ENCODE data around the gene C12orf43.
A peak's percentile ranks its signal among the peaks of the same experiment; 100 is the strongest.

C12orf43 gene

GRCh38 chr12:120988658-120989057 is 27.6 kb downstream of the C12orf43 start:
- no peak overlapping the region for H2BK120ac ChIP-seq (ENCODE audit: insufficient read depth, low read length, poor library complexity)
- H2BK12ac ChIP-seq (ENCODE audit: low read length): no peak overlapping the region
- H4K91ac ChIP-seq (ENCODE audit: low read depth, low read length): no peak overlapping the region
- H3K4me3 ChIP-seq (ENCODE audit: low read depth, low read length): no peak overlapping the region
- H3K9ac ChIP-seq (ENCODE audit: low read length): peak overlapping the region; percentile 9
- H3K4me1 ChIP-seq (ENCODE audit: control insufficient read depth in 1 of 2, insufficient read depth in 2 of 2, low read length in 2 of 2): no peaks in the 10 kb centered on the region
- no CpG with 5 or more reads among the region's 17 CpGs for whole genome bisulfite sequencing (ENCODE audit: extremely low coverage, insufficient coverage, insufficient read length)
- H3K27me3 ChIP-seq (ENCODE audit: insufficient read depth, low read length): no peaks in the 10 kb centered on the region
- H3K23ac ChIP-seq (ENCODE audit: low read length): no peak overlapping the region
- no peak overlapping the region for H4K12ac ChIP-seq (ENCODE audit: low read depth, low read length)
- no peak overlapping the region for H3K4ac ChIP-seq (ENCODE audit: low read depth, low read length)
- no peak for DNase-seq
- no peak overlapping the region for H3K27ac ChIP-seq (ENCODE audit: low read depth, low read length)
- H3K79me2 ChIP-seq (ENCODE audit: control insufficient read depth, insufficient read depth, low read length, poor library complexity): no peaks in the 10 kb centered on the region
- no peaks in the 10 kb centered on the region for H3K79me1 ChIP-seq (ENCODE audit: low read length)
- H3K36me3 ChIP-seq (ENCODE audit: control insufficient read depth in 1 of 2, insufficient read depth in 2 of 2, low read length in 2 of 2): no peaks in the 10 kb centered on the region
- H3K18ac ChIP-seq (ENCODE audit: low read length): no peak overlapping the region
- no peak overlapping the region for H4K8ac ChIP-seq (ENCODE audit: low read depth, low read length)
- H2AFZ ChIP-seq (ENCODE audit: insufficient read depth, low read length, poor library complexity): no peak overlapping the region
- H3K14ac ChIP-seq (ENCODE audit: low read length): no peak overlapping the region
- H2AK5ac ChIP-seq (ENCODE audit: low read length): no peak overlapping the region
- H3K4me2 ChIP-seq (ENCODE audit: low read length): no peak overlapping the region
- H2BK5ac ChIP-seq (ENCODE audit: low read depth, low read length, poor library complexity): no peak overlapping the region
- peaks cover 7% of the 10 kb centered on the region for H3K9me3 ChIP-seq (ENCODE audit: insufficient read depth, low read depth, low read length)

GRCh38 chr12:120988234-120988633 is 28.1 kb downstream of the C12orf43 start:
- no peak overlapping the region for H3K4me3 ChIP-seq (ENCODE audit: low read depth, low read length)

GRCh38 chr12:120984351-120984898 is 31.9 kb downstream of the C12orf43 start:
- H2AK5ac ChIP-seq (ENCODE audit: low read length): no peak overlapping the region
- H3K18ac ChIP-seq (ENCODE audit: low read length): no peak overlapping the region
- no peak overlapping the region for H3K27ac ChIP-seq (ENCODE audit: low read depth, low read length)
- H3K4me3 ChIP-seq (ENCODE audit: low read depth, low read length): no peak overlapping the region
- H4K12ac ChIP-seq (ENCODE audit: low read depth, low read length): no peak overlapping the region
- no peaks in the 10 kb centered on the region for H3K36me3 ChIP-seq (ENCODE audit: control insufficient read depth in 1 of 2, insufficient read depth in 2 of 2, low read length in 2 of 2)
- no peak overlapping the region for H2BK5ac ChIP-seq (ENCODE audit: low read depth, low read length, poor library complexity)
- no peaks in the 10 kb centered on the region for H3K79me2 ChIP-seq (ENCODE audit: control insufficient read depth, insufficient read depth, low read length, poor library complexity)
- no peak overlapping the region for H3K9ac ChIP-seq (ENCODE audit: low read length)
- no peak overlapping the region for H3K23ac ChIP-seq (ENCODE audit: low read length)
- H3K4me1 ChIP-seq (ENCODE audit: control insufficient read depth in 1 of 2, insufficient read depth in 2 of 2, low read length in 2 of 2): no peaks in the 10 kb centered on the region
- no peak overlapping the region for H2BK120ac ChIP-seq (ENCODE audit: insufficient read depth, low read length, poor library complexity)
- H4K8ac ChIP-seq (ENCODE audit: low read depth, low read length): no peak overlapping the region
- no peaks in the 10 kb centered on the region for H3K79me1 ChIP-seq (ENCODE audit: low read length)
- H3K4me2 ChIP-seq (ENCODE audit: low read length): no peak overlapping the region
- no peak overlapping the region for H3K14ac ChIP-seq (ENCODE audit: low read length)
- H3K4ac ChIP-seq (ENCODE audit: low read depth, low read length): no peak overlapping the region
- no peak overlapping the region for H2BK12ac ChIP-seq (ENCODE audit: low read length)
- WGBS (ENCODE audit: extremely low coverage, insufficient coverage, insufficient read length): no CpG with 5 or more reads among the region's 3 CpGs
- H4K91ac ChIP-seq (ENCODE audit: low read depth, low read length): no peak overlapping the region
- no peaks in the 10 kb centered on the region for H3K27me3 ChIP-seq (ENCODE audit: insufficient read depth, low read length)
- no peak overlapping the region for H2AFZ ChIP-seq (ENCODE audit: insufficient read depth, low read length, poor library complexity)
- H3K9me3 ChIP-seq (ENCODE audit: insufficient read depth, low read depth, low read length): peaks cover 7% of the 10 kb centered on the region
- DNase-seq: no peak

More at GRCh38 chr12:120988234-120988633, 28.1 kb downstream of the C12orf43 start:
- no peak for DNase-seq
- no peaks in the 10 kb centered on the region for H3K36me3 ChIP-seq (ENCODE audit: control insufficient read depth in 1 of 2, insufficient read depth in 2 of 2, low read length in 2 of 2)
- no peak overlapping the region for H3K4ac ChIP-seq (ENCODE audit: low read depth, low read length)
- peak overlapping the region; percentile 9 for H3K9ac ChIP-seq (ENCODE audit: low read length)
- no peak overlapping the region for H2BK12ac ChIP-seq (ENCODE audit: low read length)
- H4K12ac ChIP-seq (ENCODE audit: low read depth, low read length): no peak overlapping the region
- H3K14ac ChIP-seq (ENCODE audit: low read length): no peak overlapping the region
- H4K91ac ChIP-seq (ENCODE audit: low read depth, low read length): no peak overlapping the region
- H3K79me1 ChIP-seq (ENCODE audit: low read length): no peaks in the 10 kb centered on the region
- peaks cover 6% of the 10 kb centered on the region for H3K9me3 ChIP-seq (ENCODE audit: insufficient read depth, low read depth, low read length)
- H3K18ac ChIP-seq (ENCODE audit: low read length): no peak overlapping the region
- H2AFZ ChIP-seq (ENCODE audit: insufficient read depth, low read length, poor library complexity): no peak overlapping the region
- no peaks in the 10 kb centered on the region for H3K27me3 ChIP-seq (ENCODE audit: insufficient read depth, low read length)
- H2AK5ac ChIP-seq (ENCODE audit: low read length): no peak overlapping the region
- H2BK120ac ChIP-seq (ENCODE audit: insufficient read depth, low read length, poor library complexity): no peak overlapping the region
- no peak overlapping the region for H3K4me2 ChIP-seq (ENCODE audit: low read length)
- H2BK5ac ChIP-seq (ENCODE audit: low read depth, low read length, poor library complexity): no peak overlapping the region
- no peak overlapping the region for H3K23ac ChIP-seq (ENCODE audit: low read length)
- 100% methylated on average over 2 of the region's 4 CpGs for WGBS (ENCODE audit: extremely low coverage, insufficient coverage, insufficient read length)
- H3K79me2 ChIP-seq (ENCODE audit: control insufficient read depth, insufficient read depth, low read length, poor library complexity): no peaks in the 10 kb centered on the region
- no peak overlapping the region for H3K27ac ChIP-seq (ENCODE audit: low read depth, low read length)
- no peaks in the 10 kb centered on the region for H3K4me1 ChIP-seq (ENCODE audit: control insufficient read depth in 1 of 2, insufficient read depth in 2 of 2, low read length in 2 of 2)
- no peak overlapping the region for H4K8ac ChIP-seq (ENCODE audit: low read depth, low read length)

- no peak overlapping the region for H2BK120ac ChIP-seq (ENCODE audit: insufficient read depth, low read length, poor library complexity)
These were observed 32.5 kb downstream of the C12orf43 start for GRCh38 chr12:120983759-120984158.

More at GRCh38 chr12:120983759-120984158, 32.5 kb downstream of the C12orf43 start:
- peaks cover 6% of the 10 kb centered on the region for H3K9me3 ChIP-seq (ENCODE audit: insufficient read depth, low read depth, low read length)
- H3K27me3 ChIP-seq (ENCODE audit: insufficient read depth, low read length): no peaks in the 10 kb centered on the region
- H3K79me1 ChIP-seq (ENCODE audit: low read length): no peaks in the 10 kb centered on the region
- no CpG with 5 or more reads among the region's 4 CpGs for WGBS (ENCODE audit: extremely low coverage, insufficient coverage, insufficient read length)
- no peaks in the 10 kb centered on the region for H3K4me1 ChIP-seq (ENCODE audit: control insufficient read depth in 1 of 2, insufficient read depth in 2 of 2, low read length in 2 of 2)
- H4K8ac ChIP-seq (ENCODE audit: low read depth, low read length): no peak overlapping the region
- H3K4me3 ChIP-seq (ENCODE audit: low read depth, low read length): no peak overlapping the region
- H3K36me3 ChIP-seq (ENCODE audit: control insufficient read depth in 1 of 2, insufficient read depth in 2 of 2, low read length in 2 of 2): no peaks in the 10 kb centered on the region
- H2BK5ac ChIP-seq (ENCODE audit: low read depth, low read length, poor library complexity): no peak overlapping the region
- no peak overlapping the region for H3K9ac ChIP-seq (ENCODE audit: low read length)
- H3K79me2 ChIP-seq (ENCODE audit: control insufficient read depth, insufficient read depth, low read length, poor library complexity): no peaks in the 10 kb centered on the region
- no peak overlapping the region for H2AFZ ChIP-seq (ENCODE audit: insufficient read depth, low read length, poor library complexity)
- H3K23ac ChIP-seq (ENCODE audit: low read length): no peak overlapping the region
- no peak overlapping the region for H2AK5ac ChIP-seq (ENCODE audit: low read length)
- no peak for DNase-seq
- H3K4me2 ChIP-seq (ENCODE audit: low read length): no peak overlapping the region
- no peak overlapping the region for H2BK12ac ChIP-seq (ENCODE audit: low read length)
- no peak overlapping the region for H4K91ac ChIP-seq (ENCODE audit: low read depth, low read length)
- no peak overlapping the region for H3K27ac ChIP-seq (ENCODE audit: low read depth, low read length)
- H3K18ac ChIP-seq (ENCODE audit: low read length): no peak overlapping the region
- H3K14ac ChIP-seq (ENCODE audit: low read length): no peak overlapping the region
- no peak overlapping the region for H3K4ac ChIP-seq (ENCODE audit: low read depth, low read length)
- H4K12ac ChIP-seq (ENCODE audit: low read depth, low read length): no peak overlapping the region

All from trophoblast cell (in vitro differentiated cells and primary cell).